HG03432 (cell line): Measurements from ENCODE around the gene ASPA.

ENCODE experiments used
- ATAC-seq: cut with Tn5 transposase; IDR thresholded peaks from one replicate; pipeline ENCODE4 v1.9.1; 2021; ENCODE audit warnings: mild to moderate bottlenecking, moderate library complexity; ENCODE audit not compliant: unreplicated experiment

Gene ASPA

GRCh38 chr17:3532859-3533142, 57.0 kb downstream of the ASPA start:
- no peak for ATAC-seq

DNA sequence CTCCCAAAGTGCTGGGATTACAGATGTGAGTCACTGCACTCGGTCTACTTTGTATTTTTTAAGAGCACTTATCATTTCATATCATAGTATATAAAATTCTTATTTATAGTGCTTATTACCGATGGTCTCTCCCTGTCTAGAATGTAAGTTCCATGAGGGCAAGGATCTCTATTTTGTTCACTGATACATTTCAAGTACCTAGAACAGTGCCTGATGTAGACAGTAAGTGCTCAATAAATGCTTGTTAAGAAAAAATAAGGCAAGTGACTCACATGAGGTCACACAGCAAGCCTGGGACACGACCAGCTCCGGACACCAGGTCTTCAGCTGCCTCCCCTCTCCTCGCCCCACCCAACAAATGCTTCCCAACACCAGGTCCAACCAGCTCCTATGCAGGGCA, 58.0 kb downstream of the ASPA start:
- no peak for ATAC-seq

- no peak for ATAC-seq
Measured at GRCh38 chr17:3534881-3535252, 59.1 kb downstream of the ASPA start.

DNA sequence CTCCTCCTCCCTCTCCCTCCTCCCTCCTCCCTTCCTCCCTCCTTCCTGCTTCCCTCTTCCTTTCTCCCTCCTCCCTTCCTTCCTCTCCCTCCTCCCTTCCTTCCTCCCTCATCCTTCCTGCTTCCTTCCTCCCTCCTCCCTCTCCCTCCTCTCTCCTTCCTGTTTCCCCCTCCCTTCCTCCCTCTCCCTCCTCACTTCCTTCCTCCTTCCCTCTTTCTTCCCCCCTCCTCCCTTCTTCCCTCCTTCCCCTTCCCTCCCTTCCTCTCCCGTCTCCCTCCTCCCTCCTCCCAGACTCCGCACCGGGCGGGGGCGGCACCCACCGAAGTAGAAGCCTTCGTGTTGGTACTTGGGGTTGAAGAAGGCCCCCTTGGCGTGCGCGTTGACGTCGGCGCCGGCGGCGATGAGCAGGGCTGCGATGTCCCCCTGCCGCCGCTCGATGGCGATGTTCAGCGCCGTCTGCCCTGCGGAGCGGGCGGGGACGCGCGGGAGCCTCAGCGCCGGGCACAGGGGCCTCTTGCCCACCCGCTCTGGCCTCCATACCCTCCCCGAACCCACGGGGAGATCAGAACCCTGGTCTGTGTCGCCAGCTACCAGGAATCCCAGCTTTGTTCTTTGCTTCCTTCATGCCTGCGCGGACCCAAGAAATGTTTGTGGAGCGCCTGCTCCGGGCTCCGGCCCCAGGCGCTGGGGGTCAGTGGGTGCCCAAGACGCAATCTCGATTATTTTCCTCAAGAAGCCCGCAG, 59.6 kb downstream of the ASPA start:
- ATAC-seq = no peak

- ATAC-seq = no peak
Measured at GRCh38 chr17:3536716-3537115, 60.9 kb downstream of the ASPA start.

DNA sequence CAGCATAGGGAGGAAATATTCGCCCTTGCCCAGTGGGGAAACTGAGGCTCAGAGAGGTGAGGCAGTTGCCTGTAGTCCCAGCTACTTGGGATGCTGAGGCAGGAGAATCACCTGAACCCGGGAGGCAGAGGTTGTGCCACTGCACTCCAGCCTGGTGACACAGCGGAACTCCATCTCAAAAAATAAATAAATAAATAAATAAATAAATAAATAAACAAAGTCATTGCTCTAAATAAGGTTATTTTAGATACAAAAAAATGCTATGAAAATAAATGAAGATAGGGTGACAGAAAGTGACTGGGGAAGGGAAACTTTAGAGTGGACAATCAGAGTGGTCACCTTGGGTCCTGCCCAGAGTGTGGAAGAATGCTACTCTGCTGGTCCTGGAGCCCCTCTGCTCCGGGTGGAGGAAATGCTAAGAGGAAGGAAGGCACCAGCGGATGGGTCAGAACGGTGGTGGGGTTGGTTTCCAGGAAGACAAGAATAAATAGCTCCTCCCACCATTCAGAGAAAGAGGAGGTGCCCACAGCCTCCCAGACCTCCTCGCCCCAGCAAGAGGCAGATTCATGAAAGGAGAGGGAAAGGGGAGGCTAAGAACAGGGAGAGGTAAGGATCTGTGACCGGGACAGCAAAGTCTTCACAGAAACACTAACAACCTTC, 64.2 kb downstream of the ASPA start:
- ATAC-seq = no peak

- ATAC-seq = no peak
Measured at GRCh38 chr17:3542410-3543088, 66.8 kb downstream of the ASPA start.

DNA sequence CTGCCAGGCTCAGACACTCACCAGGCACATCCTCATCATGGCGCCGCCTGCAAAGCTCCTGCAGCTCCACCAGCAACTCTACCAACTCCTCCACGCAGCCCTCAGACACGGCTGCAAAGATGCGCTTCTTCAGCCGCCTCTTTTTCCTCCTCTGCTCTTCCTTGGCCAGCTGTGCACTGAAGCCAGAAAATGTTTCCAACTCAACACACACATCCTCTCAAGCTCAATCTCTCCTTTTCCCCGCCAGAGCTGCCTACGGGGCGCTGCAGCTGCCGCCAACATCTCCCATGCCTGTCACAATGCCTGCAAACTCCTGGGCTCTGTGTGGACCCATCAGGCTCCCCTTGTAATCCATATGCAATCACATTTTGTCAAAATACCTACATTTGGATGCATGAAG, 67.7 kb downstream of the ASPA start:
- no peak for ATAC-seq

GRCh38 chr17:3544365-3544764, 68.6 kb downstream of the ASPA start:
- no peak for ATAC-seq

DNA sequence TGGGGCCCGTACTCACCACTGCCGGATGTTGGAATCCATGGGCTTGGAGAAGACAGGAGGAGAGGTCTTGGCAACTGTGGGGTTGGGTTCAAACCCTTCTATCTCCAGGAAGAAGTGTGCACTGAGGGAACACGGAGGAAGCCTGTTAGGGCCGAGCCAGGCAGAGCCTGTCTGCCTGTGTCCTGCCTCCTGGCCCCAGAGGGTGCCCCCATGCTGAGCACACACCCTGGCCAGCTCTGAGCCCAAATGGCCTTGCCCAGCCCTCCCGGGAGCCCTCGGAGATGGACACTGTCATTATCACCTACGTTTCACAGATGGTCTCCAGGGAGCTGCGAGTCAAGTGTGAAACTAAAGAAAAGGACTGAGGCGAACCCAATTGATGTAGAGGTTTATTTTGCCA, 69.4 kb downstream of the ASPA start:
- no peak for ATAC-seq

DNA sequence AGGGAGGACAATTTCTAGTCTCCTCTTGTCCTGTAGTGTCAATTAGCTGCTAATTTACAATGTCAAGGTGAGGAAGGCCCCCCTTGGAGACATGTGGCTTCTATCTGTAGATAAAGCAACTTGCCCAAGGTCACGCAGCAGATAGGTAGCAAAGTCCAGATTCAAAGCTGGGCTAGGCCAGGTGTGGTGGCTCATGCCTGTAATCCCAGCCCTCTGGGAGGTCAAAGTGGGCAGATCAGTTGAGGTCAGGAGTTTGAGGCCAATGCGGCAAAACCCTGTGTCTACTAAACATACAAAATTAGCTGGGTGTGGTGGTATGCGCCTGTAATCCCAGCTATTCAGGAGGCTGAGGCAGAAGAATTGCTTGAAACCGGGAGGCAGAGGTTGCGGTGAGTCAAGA, 70.7 kb downstream of the ASPA start:
- ATAC-seq = no peak

GRCh38 chr17:3546997-3547396, 71.2 kb downstream of the ASPA start:
- no peak for ATAC-seq

- ATAC-seq = no peak
Measured at GRCh38 chr17:3547628-3548027, 71.8 kb downstream of the ASPA start.

DNA sequence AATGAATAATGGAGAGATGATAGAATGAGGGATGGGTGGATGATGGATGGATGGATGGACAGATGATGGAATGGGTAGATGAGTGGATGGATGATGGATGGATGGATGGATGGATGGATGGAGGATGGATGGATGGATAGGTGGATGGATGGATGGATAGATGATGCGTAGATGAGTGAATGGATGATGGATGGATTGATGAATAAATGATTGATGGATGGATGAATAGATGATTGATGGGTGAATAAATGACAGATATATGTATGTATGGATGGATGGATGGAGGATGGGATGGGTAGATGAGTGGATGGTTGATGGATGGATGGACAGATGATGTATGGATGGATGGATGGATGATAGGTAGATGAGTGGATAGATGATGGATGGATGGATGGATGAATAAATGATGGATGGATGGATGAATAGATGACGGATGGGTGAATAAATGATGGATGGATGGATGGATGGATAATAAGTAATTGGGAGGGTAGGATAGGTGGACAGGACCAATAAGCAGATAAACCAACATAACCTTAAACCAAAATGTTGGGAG, 73.9 kb downstream of the ASPA start:
- no peak for ATAC-seq

DNA sequence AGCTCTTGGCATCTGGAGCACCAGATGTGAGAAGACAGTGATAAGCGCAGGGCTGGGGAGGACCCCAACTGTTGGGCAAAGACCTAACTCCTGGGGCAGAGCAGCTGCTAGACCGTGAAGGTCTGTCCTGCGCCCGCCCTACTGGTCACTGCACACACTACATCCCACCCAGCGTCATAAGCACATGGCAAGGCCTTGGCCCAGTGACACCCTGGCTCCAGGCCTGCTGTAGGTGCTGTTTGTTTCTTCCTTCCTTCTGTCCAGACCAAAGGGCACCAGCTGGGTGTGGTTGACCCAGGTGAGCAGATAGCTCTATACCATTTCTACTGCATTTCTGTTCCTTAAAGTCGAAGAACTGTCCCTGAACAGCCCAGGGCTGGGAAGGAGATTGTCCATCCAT, 75.4 kb downstream of the ASPA start:
- no peak for ATAC-seq

DNA sequence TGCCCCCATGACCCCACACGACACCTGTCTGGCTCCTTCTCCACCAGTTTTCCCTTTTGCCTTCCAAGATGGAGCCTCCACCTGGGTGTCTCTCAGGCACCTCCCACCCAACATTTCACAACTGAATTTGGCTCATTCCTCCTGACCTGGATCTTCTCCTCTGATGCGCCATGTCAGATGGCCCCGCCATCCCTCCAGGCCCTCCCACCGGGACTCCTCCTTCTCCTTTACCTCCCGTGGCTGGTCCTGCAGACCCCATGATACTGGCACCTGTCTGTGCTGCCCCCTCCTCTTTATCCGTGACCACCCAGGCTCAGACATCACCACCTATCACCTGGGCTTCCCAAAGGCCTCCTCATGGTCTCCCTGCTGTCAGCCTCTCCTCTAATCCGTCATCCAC, 77.1 kb downstream of the ASPA start:
- no peak for ATAC-seq
